Measurements from ENCODE around the gene ARHGAP44. TPM values are rescaled to one million over a fixed set of nuclear protein-coding genes. Genes with fewer than 3 reads are reported as not detected.

Gene ARHGAP44
- polyA plus RNA-seq, 1 experiment: 0.40 TPM

- ChIA-PET POLR2A (no interaction called here), CTCF (no interaction called here)
- no peak for TF ChIP-seq CTCF (IDR thresholded peaks at IDR 0.05; ENCODE audit: insufficient read depth, low read depth, low read length)
- Histone ChIP-seq H3K4me3 (ENCODE audit: low read depth, low read length) (no peak overlapping the region), H3K36me3 (ENCODE audit: control insufficient read depth, insufficient read depth, low read length) (no peaks in the 10 kb centered on the region), H3K27me3 (ENCODE audit: control insufficient read depth, insufficient read depth, low read length) (no peaks in the 10 kb centered on the region)
- no peak for DNase-seq (ENCODE audit: low read depth)
Observed at GRCh38 chr17:12947047-12947446, 157.7 kb downstream of the ARHGAP44 start.

- DNase-seq (ENCODE audit: low read depth): no peak
- POLR2A ChIA-PET: no interaction called here
- CTCF ChIA-PET: no interaction called here
- Histone ChIP-seq H3K4me3 (ENCODE audit: low read depth, low read length) (no peak overlapping the region), H3K36me3 (ENCODE audit: control insufficient read depth, insufficient read depth, low read length) (no peaks in the 10 kb centered on the region), H3K27me3 (ENCODE audit: control insufficient read depth, insufficient read depth, low read length) (no peaks in the 10 kb centered on the region)
- no peak for TF ChIP-seq CTCF (IDR thresholded peaks at IDR 0.05; ENCODE audit: insufficient read depth, low read depth, low read length)
Observed at GRCh38 chr17:12952012-12952411, 162.7 kb downstream of the ARHGAP44 start.

DNA sequence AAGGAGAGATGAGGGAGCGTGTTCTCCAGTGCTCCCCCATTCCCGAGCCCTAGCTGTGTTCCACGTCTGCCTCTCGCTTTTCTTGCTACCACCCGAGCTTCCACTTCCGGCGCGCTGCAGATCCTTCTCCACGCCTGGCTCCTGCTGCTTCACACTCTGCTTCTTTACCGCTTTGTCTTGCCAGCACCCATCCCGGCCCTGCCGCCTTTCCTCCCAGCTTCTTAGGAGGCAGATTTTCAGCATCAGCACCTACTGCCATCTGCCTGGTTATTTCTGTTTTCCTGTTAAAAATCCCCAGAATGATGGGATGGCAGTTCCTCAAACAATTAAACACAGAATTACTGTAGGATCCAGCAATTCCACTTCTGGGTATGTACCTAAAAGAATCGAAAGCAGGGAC is 163.9 kb downstream of the ARHGAP44 start:
- DNase-seq (ENCODE audit: low read depth): no peak
- ChIA-PET CTCF (no interaction called here), POLR2A (no interaction called here)
- no peaks in the 10 kb centered on the region for H3K27me3 ChIP-seq (ENCODE audit: control insufficient read depth, insufficient read depth, low read length)
- no peak for TF ChIP-seq CTCF (IDR thresholded peaks at IDR 0.05; ENCODE audit: insufficient read depth, low read depth, low read length)
- H3K36me3 ChIP-seq (ENCODE audit: control insufficient read depth, insufficient read depth, low read length): no peaks in the 10 kb centered on the region
- no peak overlapping the region for H3K4me3 ChIP-seq (ENCODE audit: low read depth, low read length)

GRCh38 chr17:12955521-12955920 is 166.2 kb downstream of the ARHGAP44 start:
- ChIA-PET POLR2A (no interaction called here), CTCF (no interaction called here)
- H3K27me3 ChIP-seq (ENCODE audit: control insufficient read depth, insufficient read depth, low read length): no peaks in the 10 kb centered on the region
- no peak overlapping the region for H3K4me3 ChIP-seq (ENCODE audit: low read depth, low read length)
- no peaks in the 10 kb centered on the region for H3K36me3 ChIP-seq (ENCODE audit: control insufficient read depth, insufficient read depth, low read length)
- no peak for DNase-seq (ENCODE audit: low read depth)
- no peak for TF ChIP-seq CTCF (IDR thresholded peaks at IDR 0.05; ENCODE audit: insufficient read depth, low read depth, low read length)

DNA sequence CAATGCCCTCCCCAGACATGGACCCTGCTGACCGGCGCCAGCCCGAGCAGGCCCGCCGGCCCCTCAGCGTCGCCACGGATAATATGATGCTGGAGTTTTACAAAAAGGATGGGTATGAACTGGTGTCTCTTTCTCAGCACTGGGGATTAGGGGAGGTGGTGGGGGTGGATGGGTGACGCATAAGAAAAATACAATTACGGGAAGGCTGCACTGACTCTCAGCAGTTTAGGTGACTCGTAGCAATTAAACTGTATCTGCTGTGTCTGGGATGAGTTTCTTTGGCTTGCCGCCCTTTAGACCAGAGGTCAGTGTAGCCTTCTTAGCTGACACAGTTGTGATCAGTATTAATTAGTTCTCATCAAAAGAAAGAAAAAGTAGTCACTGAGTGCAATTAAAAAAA is 169.5 kb downstream of the ARHGAP44 start:
- TF ChIP-seq CTCF (IDR thresholded peaks at IDR 0.05; ENCODE audit: insufficient read depth, low read depth, low read length): no peak
- POLR2A ChIA-PET: no interaction called here
- no peaks in the 10 kb centered on the region for H3K36me3 ChIP-seq (ENCODE audit: control insufficient read depth, insufficient read depth, low read length)
- no peak overlapping the region for H3K4me3 ChIP-seq (ENCODE audit: low read depth, low read length)
- CTCF ChIA-PET: no interaction called here
- no peaks in the 10 kb centered on the region for H3K27me3 ChIP-seq (ENCODE audit: control insufficient read depth, insufficient read depth, low read length)
- no peak for DNase-seq (ENCODE audit: low read depth)

All from BJ (cell line).